Embryonic facial prominence (tissue), 1 donor: Measurements from ENCODE around the gene TRMT1.

ENCODE experiments used
- DNase-seq: peaks from one replicate; pipeline ENCODE4 v3.0.0-alpha.2; 2016; ENCODE audit errors: extremely low spot score

Gene TRMT1

GRCh38 chr19:13102416-13102665 is 14.2 kb downstream of the TRMT1 start:
- DNase-seq = no peak

GRCh38 chr19:13101590-13102415 is 14.7 kb downstream of the TRMT1 start:
- no peak for DNase-seq

- no peak for DNase-seq
These were observed 15.5 kb downstream of the TRMT1 start for GRCh38 chr19:13100841-13101589.

GRCh38 chr19:13100031-13100588 is 16.4 kb downstream of the TRMT1 start:
- no peak for DNase-seq

GRCh38 chr19:13099073-13099999 is 17.2 kb downstream of the TRMT1 start:
- DNase-seq = no peak

GRCh38 chr19:13098277-13099072 is 18.1 kb downstream of the TRMT1 start:
- no peak for DNase-seq

- DNase-seq = no peak
These were observed 18.9 kb downstream of the TRMT1 start for GRCh38 chr19:13097463-13098258.

- DNase-seq = no peak
These were observed 19.5 kb downstream of the TRMT1 start for GRCh38 chr19:13097033-13097462.

GRCh38 chr19:13095934-13096927 is 20.3 kb downstream of the TRMT1 start:
- DNase-seq = no peak

GRCh38 chr19:13095393-13095784 is 21.2 kb downstream of the TRMT1 start:
- no peak for DNase-seq

- no peak for DNase-seq
These were observed 21.7 kb downstream of the TRMT1 start for GRCh38 chr19:13094771-13095392.

- DNase-seq = no peak
These were observed 22.4 kb downstream of the TRMT1 start for GRCh38 chr19:13094106-13094504.

- DNase-seq = peak; percentile 80
These were observed 23.0 kb downstream of the TRMT1 start for GRCh38 chr19:13093407-13094105.

GRCh38 chr19:13092606-13093235 is 23.8 kb downstream of the TRMT1 start:
- DNase-seq = no peak

- DNase-seq = no peak
These were observed 24.4 kb downstream of the TRMT1 start for GRCh38 chr19:13092158-13092543.

GRCh38 chr19:13091400-13092157 is 25.0 kb downstream of the TRMT1 start:
- peak; percentile 85 for DNase-seq
